Ishikawa (cell line): ENCODE results near the gene MAT2B.

ENCODE experiments used
- CEBPB ChIP-seq: IDR thresholded peaks from 2 replicates; pipeline ENCODE4 v1.6.1; 2012
- CREB1 ChIP-seq: IDR thresholded peaks from 2 replicates; pipeline ENCODE4 v1.6.1; 2012; ENCODE audit warnings: low read depth
- EGR1 ChIP-seq: IDR thresholded peaks from 2 replicates; pipeline ENCODE4 v1.6.1; 2012
- EP300 ChIP-seq: IDR thresholded peaks from 2 replicates; pipeline ENCODE4 v1.6.1; 2012; ENCODE audit warnings: borderline replicate concordance
- FOXM1 ChIP-seq: IDR thresholded peaks from 2 replicates; pipeline ENCODE4 v1.6.1; 2012; ENCODE audit warnings: low read depth, borderline replicate concordance
- MAX ChIP-seq: IDR thresholded peaks from 2 replicates; pipeline ENCODE4 v1.6.1; 2012
- NFIC ChIP-seq: IDR thresholded peaks from 2 replicates; pipeline ENCODE4 v1.6.1; 2012
- RAD21 ChIP-seq: IDR thresholded peaks from 2 replicates; pipeline ENCODE4 v1.6.1; 2012; ENCODE audit warnings: low read depth
- REST ChIP-seq: IDR thresholded peaks from 2 replicates; pipeline ENCODE4 v1.6.1; 2012; ENCODE audit warnings: low read depth, mild to moderate bottlenecking
- TAF1 ChIP-seq: IDR thresholded peaks from 2 replicates; pipeline ENCODE4 v1.6.1; 2012; ENCODE audit warnings: low read depth, mild to moderate bottlenecking
- TCF12 ChIP-seq: IDR thresholded peaks from 2 replicates; pipeline ENCODE4 v1.6.1; 2012; ENCODE audit warnings: low read depth
- TEAD4 ChIP-seq: IDR thresholded peaks from 2 replicates; pipeline ENCODE4 v1.6.1; 2012
- USF1 ChIP-seq: IDR thresholded peaks from 2 replicates; pipeline ENCODE4 v1.6.1; 2012
- YY1 ChIP-seq: IDR thresholded peaks from 2 replicates; pipeline ENCODE4 v1.6.1; 2012; ENCODE audit warnings: low read depth
- ZBTB7A ChIP-seq: IDR thresholded peaks from 2 replicates; pipeline ENCODE4 v1.6.1; 2012; ENCODE audit warnings: low read depth

MAT2B gene

GRCh38 chr5:163505368-163506094, at the start of gene MAT2B:
MAT2B (plus strand) TSS chr5:163505619; CDS start chr5:163505687, 68 bp downstream.
- 0 out of 2 replicates have a peak, but pooled peaks have one; percentile 39 for TF ChIP-seq FOXM1
- no peak for TF ChIP-seq RAD21
- TF ChIP-seq REST: no peak
- TF ChIP-seq ZBTB7A: 0 out of 2 replicates have a peak, but pooled peaks have one; percentile 45
- peak; percentile 61 for TF ChIP-seq TAF1
- peak; percentile 25; the same call in 1 of the 2 replicates for TF ChIP-seq TCF12
- peak; percentile 27; the same call in 1 of the 2 replicates for TF ChIP-seq CREB1
- TF ChIP-seq MAX: peak; percentile 84
- no peak for TF ChIP-seq TEAD4
- TF ChIP-seq EGR1: peak; percentile 86
- peak; percentile 60; the same call in 1 of the 2 replicates for TF ChIP-seq YY1

- TF ChIP-seq NFIC (no peak), TCF12 (no peak), CREB1 (no peak), EGR1 (no peak), YY1 (no peak), CEBPB (no peak), TEAD4 (no peak)
Measured at GRCh38 chr5:163456029-163456589, 49.3 kb upstream of the MAT2B start.

- no peak for TF ChIP-seq TEAD4
- TF ChIP-seq EGR1: no peak
- no peak for TF ChIP-seq EP300
- TF ChIP-seq NFIC: no peak
- no peak for TF ChIP-seq USF1
Measured at GRCh38 chr5:163456840-163457239, 48.6 kb upstream of the MAT2B start.

GRCh38 chr5:163458778-163459385, 46.5 kb upstream of the MAT2B start:
- TF ChIP-seq EGR1: no peak
- TF ChIP-seq ZBTB7A: no peak
- no peak for TF ChIP-seq TAF1
- no peak for TF ChIP-seq RAD21
- no peak for TF ChIP-seq YY1
- no peak for TF ChIP-seq CREB1
- TF ChIP-seq FOXM1: no peak
- no peak for TF ChIP-seq TEAD4
- TF ChIP-seq MAX: no peak
- no peak for TF ChIP-seq TCF12
- TF ChIP-seq EP300: no peak
- no peak for TF ChIP-seq USF1
- no peak for TF ChIP-seq REST
- TF ChIP-seq NFIC: no peak
- TF ChIP-seq CEBPB: no peak

- TF ChIP-seq NFIC: no peak
- TF ChIP-seq EGR1: no peak
- TF ChIP-seq ZBTB7A: no peak
- no peak for TF ChIP-seq USF1
- TF ChIP-seq RAD21: no peak
- no peak for TF ChIP-seq TAF1
- TF ChIP-seq CEBPB: no peak
- no peak for TF ChIP-seq TEAD4
- TF ChIP-seq CREB1: no peak
- TF ChIP-seq FOXM1: no peak
- no peak for TF ChIP-seq YY1
- TF ChIP-seq TCF12: no peak
Measured at GRCh38 chr5:163459462-163459818, 46.0 kb upstream of the MAT2B start.
